Left colon (tissue), 2 donors: ENCODE results near the gene PRR15L. TPM values are rescaled to one million over a fixed set of nuclear protein-coding genes. Genes with fewer than 3 reads are reported as not detected.
"Not testable (repeated sequence)": the region's sequence is repeated elsewhere in the genome, so short reads cannot be mapped to it uniquely, and the experiment has no call there.

Experiments
- ATAC-seq: fragments of 200-7000 bp; cut with Tn5 transposase; one replicate; pipeline ENCODE4 v1.9.1; 2020; ENCODE audit warnings: mild to moderate bottlenecking, moderate library complexity
- DNase-seq, 2 donors: peaks; one replicate each; pipeline ENCODE4 v3.0.0-alpha.2; 2020
- intact Hi-C, 2 donors: fragments of 100-400 bp; cut with DNase I in 1 of 2; cut with micrococcal nuclease in 1 of 2; formaldehyde crosslinking; loops; one replicate each; pipeline versions ENCODE4 v1.11.2 to v1.14.0; 2022; cut with DNase I, micrococcal nuclease
- total RNA-seq, 2 donors: library from RNA; stranded (reverse); fragmentation: NEBNext Ultra II Directional; extraction: Animal tissue kit (Norgen Biotek cat#: 25700); gene quantifications; one replicate each; pipeline ENCODE4 v1.2.1, GENCODE V29; 2021
- donor health status: DM: no; HTN: no; CAD: no.
- donor health status: DM: yes; HTN: yes; CAD: no.

PRR15L gene
- total RNA-seq, 2 donors from 2014 or later: 237 to 279 TPM

- ATAC-seq (no peak), DNase-seq (no peak)
- intact Hi-C loops: no loop called here
Observed at GRCh38 chr17:47990962-47991731, 33.5 kb upstream of the PRR15L start.

GRCh38 chr17:47989700-47990099, 32.0 kb upstream of the PRR15L start:
- intact Hi-C loops: no loop called here
- ATAC-seq (no peak), DNase-seq (no peak)

DNA sequence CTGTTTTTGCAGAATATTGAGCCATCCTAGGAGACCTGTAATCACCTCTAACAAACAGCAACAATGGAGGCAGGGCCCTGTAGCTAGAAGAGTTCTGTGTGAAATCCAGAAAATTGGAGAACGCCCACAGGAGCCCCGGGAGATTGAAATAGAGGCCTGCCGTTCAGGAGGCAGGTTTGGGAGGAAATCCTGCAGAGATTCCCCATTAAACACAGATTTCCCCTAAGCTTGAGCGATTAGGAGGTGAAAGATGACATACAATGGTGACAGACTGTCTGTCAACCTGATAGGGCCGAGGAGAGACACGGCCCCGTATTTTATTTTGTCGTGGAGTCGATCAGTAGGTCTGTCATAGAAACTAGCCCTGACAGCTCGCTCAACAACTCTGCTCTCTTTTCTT, 31.5 kb upstream of the PRR15L start:
- intact Hi-C loops: no loop called here
- ATAC-seq (no peak), DNase-seq (no peak)

- intact Hi-C loops, DNase-seq, ATAC-seq: not testable (repeated sequence)
Observed at GRCh38 chr17:47988445-47988844, 30.8 kb upstream of the PRR15L start.

DNA sequence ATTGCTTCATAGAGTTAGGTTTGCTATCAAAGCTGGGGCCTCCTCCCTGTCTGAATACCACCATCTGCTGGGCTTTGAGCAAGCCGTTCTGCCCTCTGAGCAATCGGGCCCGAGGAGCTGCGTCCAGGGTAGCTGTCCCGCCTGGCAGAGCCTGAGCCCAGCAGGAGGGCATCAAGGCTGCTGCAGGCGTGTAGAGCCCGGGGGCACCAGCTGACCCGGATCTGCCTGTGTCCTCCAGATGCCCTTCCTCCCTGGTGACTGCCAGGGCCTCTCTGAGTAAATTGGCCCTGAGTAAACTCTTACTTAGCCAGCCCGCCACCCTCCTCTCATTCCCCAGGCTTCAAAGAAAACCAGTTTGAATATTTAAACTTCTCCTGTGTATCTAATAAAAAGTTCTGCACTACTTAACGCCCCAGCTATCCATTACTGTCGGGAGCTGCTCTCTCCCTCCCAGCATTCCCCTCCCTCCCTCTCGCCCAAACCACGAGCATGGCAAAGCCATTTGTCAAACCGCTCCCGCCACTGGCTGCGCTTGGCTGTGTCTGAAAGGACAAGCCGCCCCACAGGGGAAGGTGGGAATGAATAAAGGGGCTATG, 29.7 kb upstream of the PRR15L start:
- intact Hi-C loops: no loop called here
- DNase-seq (no peak), ATAC-seq (peak; percentile 64)

- intact Hi-C loops: no loop called here
- no peak for ATAC-seq
- DNase-seq: no peak
Observed at GRCh38 chr17:47986520-47986919, 28.8 kb upstream of the PRR15L start.

DNA sequence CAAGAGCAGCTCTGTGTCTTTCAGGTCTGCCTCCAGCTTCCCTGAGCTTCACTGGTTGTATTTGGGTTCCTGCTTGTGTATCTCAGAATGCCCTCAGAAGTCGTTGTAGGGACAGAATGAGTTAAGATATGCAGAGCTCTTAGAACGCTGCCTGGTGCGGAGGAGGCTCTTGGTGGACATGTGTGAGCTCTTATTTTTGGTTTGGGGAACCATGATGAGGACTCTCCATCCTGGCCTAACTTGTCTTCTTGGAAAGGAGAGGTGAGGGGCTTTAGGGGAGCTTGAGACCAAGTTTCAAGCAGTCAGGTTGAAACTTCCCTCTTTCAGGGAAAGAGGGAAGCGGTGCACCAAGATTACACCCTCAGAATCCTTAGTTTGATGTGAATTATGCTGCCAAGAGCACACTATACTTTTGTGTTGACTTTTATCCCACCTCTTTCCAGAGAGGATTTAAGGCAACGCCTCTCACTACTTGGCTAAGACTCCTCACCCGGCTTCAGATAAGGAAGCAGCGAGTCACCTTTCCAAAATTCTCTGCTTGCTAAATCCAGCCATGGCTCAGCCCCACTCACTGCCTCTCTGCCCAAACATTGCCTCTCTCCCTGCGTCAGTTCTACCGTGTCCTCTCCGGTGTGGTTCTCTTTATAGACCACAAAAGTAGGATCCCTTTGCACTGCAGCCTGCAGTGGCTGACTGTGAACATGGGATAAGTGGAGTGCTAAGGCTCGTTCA, 26.0 kb upstream of the PRR15L start:
- DNase-seq (no peak), ATAC-seq (no peak)
- intact Hi-C loops: no loop called here

- DNase-seq (no peak), ATAC-seq (no peak)
- intact Hi-C loops: no loop called here
Observed at GRCh38 chr17:47982645-47983390, 25.1 kb upstream of the PRR15L start.

- ATAC-seq: no peak
- intact Hi-C loops: no loop called here
Observed at GRCh38 chr17:47982091-47982617, 24.5 kb upstream of the PRR15L start.

GRCh38 chr17:47981462-47981861, 23.8 kb upstream of the PRR15L start:
- DNase-seq (no peak), ATAC-seq (no peak)
- intact Hi-C loops: no loop called here

More at GRCh38 chr17:47982091-47982617, 24.5 kb upstream of the PRR15L start:
- no peak for DNase-seq

DNA sequence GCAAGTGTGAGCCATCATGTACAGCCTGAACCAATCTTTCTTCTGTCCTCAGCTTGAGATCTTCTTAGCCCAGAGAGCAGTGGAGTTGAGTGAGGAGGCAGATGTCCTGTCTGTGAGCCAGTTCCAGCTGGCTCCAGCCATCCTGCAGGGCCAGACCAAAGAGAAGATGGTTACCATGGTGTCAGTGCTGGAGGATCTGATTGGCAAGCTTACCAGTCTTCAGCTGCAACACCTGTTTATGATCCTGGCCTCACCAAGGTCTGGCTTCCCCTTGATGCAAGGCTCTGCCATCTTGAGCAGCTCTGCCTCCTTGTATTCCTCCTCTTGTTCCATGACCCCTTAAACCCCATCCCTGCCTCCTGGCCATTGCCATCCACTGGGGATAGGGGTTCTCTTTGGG, 22.9 kb upstream of the PRR15L start:
- DNase-seq: no peak

GRCh38 chr17:47978324-47978723, 20.6 kb upstream of the PRR15L start:
- intact Hi-C loops: loop anchor here in 1 of 2 donors (2.0 kb wide), 1 partner anchor 40 kb away; no protein-coding TSS in a partner anchor

More for the DNA sequence above, 22.9 kb upstream of the PRR15L start:
- intact Hi-C loops: no loop called here
- ATAC-seq: no peak

DNA sequence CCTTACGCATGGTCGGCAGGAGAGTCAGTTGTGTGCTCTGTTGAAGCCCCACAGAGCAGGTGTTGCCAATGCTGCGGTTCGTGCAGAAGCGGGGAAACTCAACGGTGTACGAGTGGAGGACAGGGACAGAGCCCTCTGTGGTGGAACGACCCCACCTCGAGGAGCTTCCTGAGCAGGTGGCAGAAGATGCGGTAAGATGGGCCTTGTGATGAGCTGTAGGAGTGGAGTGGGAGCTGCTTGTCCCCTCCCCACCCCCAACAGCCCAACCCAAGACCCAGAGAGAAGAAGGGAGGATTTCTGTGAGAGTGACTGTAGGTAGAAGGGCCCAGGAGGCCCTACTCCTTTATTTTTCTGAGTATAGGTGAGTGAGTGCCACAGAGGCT, 18.1 kb upstream of the PRR15L start:
- ATAC-seq: no peak
- intact Hi-C loops: no loop called here
- DNase-seq: no peak

More at GRCh38 chr17:47978324-47978723, 20.6 kb upstream of the PRR15L start:
- peak; percentile 73 for ATAC-seq
- peak in 1 of 2 donors; percentile 64 for DNase-seq

GRCh38 chr17:47975189-47975822, 17.6 kb upstream of the PRR15L start:
- ATAC-seq (no peak), DNase-seq (no peak)
- intact Hi-C loops: no loop called here

- intact Hi-C loops: no loop called here
- DNase-seq (no peak), ATAC-seq (no peak)
Observed at GRCh38 chr17:47973541-47973940, 15.9 kb upstream of the PRR15L start.

DNA sequence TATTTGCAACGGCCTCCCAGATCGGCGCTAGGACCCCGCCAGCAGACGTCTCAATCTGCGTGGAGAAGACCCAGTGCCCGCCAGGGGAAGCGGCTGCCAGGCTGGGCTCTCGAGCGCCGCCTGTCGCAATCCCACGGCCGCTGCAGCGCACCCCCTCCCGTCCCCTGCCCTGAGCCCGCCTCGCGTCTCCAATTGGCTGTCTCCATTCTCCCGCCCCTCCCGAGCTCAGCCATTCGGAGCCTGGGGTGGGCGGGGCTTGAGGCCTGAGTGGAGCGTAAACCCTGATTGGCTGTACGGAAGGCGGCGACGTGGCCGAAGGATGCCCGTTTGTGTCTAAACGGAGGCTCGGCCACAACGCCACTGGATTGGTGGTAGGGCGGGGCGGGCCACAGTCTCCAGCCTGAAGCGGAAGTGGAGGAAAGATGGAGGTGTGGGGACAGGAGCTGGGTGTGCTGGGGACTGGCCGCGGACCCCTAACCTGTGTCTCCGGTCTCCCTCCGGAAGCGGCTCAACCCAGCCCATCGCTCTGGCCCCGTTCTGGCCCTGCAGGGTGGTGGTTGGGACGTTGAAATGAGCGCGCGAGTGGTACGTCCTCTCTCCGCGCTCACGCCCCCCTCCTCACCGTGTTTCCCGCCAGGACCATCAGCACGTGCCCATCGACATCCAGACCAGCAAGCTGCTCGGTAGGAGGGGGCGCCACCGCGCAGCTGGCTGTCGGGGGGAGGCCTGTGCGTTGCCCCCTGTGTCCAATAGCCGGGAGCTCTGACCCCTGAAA, 13.2 kb upstream of the PRR15L start, which contains the start of gene CDK5RAP3:
Gene CDK5RAP3, plus strand, starts transcription at position 389 of the 775 bp plus-strand sequence. Its CDS starts 34 bp downstream, at position 423.
- intact Hi-C loops: no loop called here
- ATAC-seq (peak; percentile 74), DNase-seq (peak; percentile 100)

DNA sequence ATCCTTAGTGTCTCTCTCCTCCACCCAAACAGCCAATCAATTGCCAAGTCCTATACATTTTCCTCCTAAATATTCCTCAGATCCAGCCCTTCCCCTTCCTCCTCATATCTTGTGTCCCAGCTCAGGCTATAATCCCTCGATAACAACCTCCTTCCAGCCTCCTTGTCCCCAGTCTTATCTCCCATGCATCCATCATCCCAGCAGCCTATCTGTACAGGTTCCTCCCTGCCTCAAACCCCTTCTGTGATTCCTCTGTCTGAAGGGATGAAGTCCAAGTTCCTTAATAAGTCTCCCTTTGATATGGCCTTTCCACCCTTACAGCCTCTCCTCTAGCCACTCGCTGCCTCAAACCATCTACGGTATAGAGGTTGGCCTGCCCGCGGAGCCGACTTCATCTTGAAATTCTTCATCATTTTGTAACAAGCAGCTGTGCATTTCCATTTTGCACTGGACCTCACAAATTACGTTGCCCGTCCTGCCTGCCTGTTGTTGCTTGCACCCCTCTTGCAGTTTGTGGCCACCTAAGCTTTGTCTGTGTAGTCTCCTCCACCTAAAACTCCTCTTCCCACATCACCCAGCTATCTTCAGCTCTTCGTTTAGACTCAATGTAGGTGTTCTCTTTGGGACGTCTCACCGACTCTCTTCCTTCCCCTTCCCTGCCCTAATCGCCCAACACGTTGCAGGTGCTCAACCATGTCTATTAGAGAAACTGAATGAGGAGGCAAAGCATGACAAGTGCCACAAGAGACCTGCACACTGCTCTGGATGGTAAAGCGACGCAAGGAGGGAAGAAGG, 12.4 kb upstream of the PRR15L start:
- DNase-seq (peak in 1 of 2 donors; percentile 33), ATAC-seq (no peak)
- intact Hi-C loops: no loop called here
